Activated naive CD8-positive, alpha-beta T cell treated with anti-CD3 and anti-CD28 coated beads, Interleukin-2, amount 10 ng/mL, durations not matched to agents 7 days and 5 days (primary cell): ENCODE results near the gene NUP98. TPM values are rescaled to one million over a fixed set of nuclear protein-coding genes. Genes with fewer than 3 reads are reported as not detected.
A peak's percentile ranks its signal among the peaks of the same experiment; 100 is the strongest.

Experiments used
- ATAC-seq: fragments of 150-1000 bp; cut with Tn5 transposase; one replicate; pipeline ENCODE4 v1.10.0; 2021; ENCODE audit warnings: low read depth, moderate library complexity
- POLR2A ChIA-PET: fragments of 350-600 bp; sonication (Branson Sonifier 250); formaldehyde crosslinking; loops from one replicate; lab custom pipeline; 2021; ENCODE audit warnings: antibody characterized with exemption; lab: Charles Lee
- DNase-seq: peaks from one replicate; pipeline ENCODE4 v3.0.0; 2021
- H3K27ac Mint-ChIP-seq: one replicate; pipeline ENCODE4 v1.8.0; 2022; ENCODE audit warnings: mild to moderate bottlenecking, mixed read lengths
- H3K27me3 Mint-ChIP-seq: one replicate; pipeline ENCODE4 v1.8.0; 2022; ENCODE audit warnings: mild to moderate bottlenecking, moderate library complexity, mixed read lengths
- H3K36me3 Mint-ChIP-seq: one replicate; pipeline ENCODE4 v1.8.0; 2021; ENCODE audit warnings: mild to moderate bottlenecking, mixed read lengths
- H3K4me1 Mint-ChIP-seq: one replicate; pipeline ENCODE4 v1.8.0; 2021; ENCODE audit warnings: mixed read lengths
- H3K4me3 Mint-ChIP-seq: one replicate; pipeline ENCODE4 v1.8.0; 2022; ENCODE audit warnings: mild to moderate bottlenecking, moderate library complexity, mixed read lengths
- H3K9me3 Mint-ChIP-seq: one replicate; pipeline ENCODE4 v1.8.0; 2021; ENCODE audit warnings: mixed read lengths
- total RNA-seq, 2 experiments: library from RNA; stranded (reverse); gene quantifications; one replicate each; pipeline ENCODE4 v1.2.3, GENCODE V29; 2021

NUP98 gene
- total RNA-seq, 2 experiments from 2014 or later = 91.4 to 96.7 TPM

- no peaks in the 10 kb centered on the region for H3K27me3 Mint-ChIP-seq
- no peaks in the 10 kb centered on the region for H3K4me1 Mint-ChIP-seq
- DNase-seq (no peak), ATAC-seq (no peak)
- POLR2A ChIA-PET = no interaction called here
- no peak overlapping the region for H3K27ac Mint-ChIP-seq
- peaks cover 27% of the 10 kb centered on the region for H3K36me3 Mint-ChIP-seq
- no peak overlapping the region for H3K4me3 Mint-ChIP-seq
- H3K9me3 Mint-ChIP-seq = no peaks in the 10 kb centered on the region
Observed at GRCh38 chr11:3737386-3737933, 59.9 kb downstream of the NUP98 start.

- Mint-ChIP-seq H3K4me3 (no peak overlapping the region), H3K9me3 (no peaks in the 10 kb centered on the region), H3K27ac (no peak overlapping the region), H3K4me1 (no peaks in the 10 kb centered on the region), H3K36me3 (peaks cover 28% of the 10 kb centered on the region), H3K27me3 (no peaks in the 10 kb centered on the region)
- POLR2A ChIA-PET = no interaction called here
- ATAC-seq = no peak
- no peak for DNase-seq
Observed at GRCh38 chr11:3736816-3737215, 60.5 kb downstream of the NUP98 start.

GRCh38 chr11:3735827-3736226 lies 61.5 kb downstream of the NUP98 start:
- POLR2A ChIA-PET = no interaction called here
- H3K36me3 Mint-ChIP-seq = peaks cover 24% of the 10 kb centered on the region
- H3K4me1 Mint-ChIP-seq = no peaks in the 10 kb centered on the region
- ATAC-seq (no peak), DNase-seq (no peak)
- no peaks in the 10 kb centered on the region for H3K9me3 Mint-ChIP-seq
- H3K27ac Mint-ChIP-seq = no peak overlapping the region
- H3K27me3 Mint-ChIP-seq = no peaks in the 10 kb centered on the region
- no peak overlapping the region for H3K4me3 Mint-ChIP-seq

- POLR2A ChIA-PET = no interaction called here
Observed at GRCh38 chr11:3732671-3733436, 64.5 kb downstream of the NUP98 start.

GRCh38 chr11:3723014-3723708 lies 74.2 kb downstream of the NUP98 start:
- POLR2A ChIA-PET = no interaction called here

More at GRCh38 chr11:3732671-3733436, 64.5 kb downstream of the NUP98 start:
- Mint-ChIP-seq H3K4me3 (no peak overlapping the region), H3K36me3 (peaks cover 33% of the 10 kb centered on the region), H3K27ac (no peak overlapping the region), H3K9me3 (no peaks in the 10 kb centered on the region), H3K4me1 (peaks cover 2% of the 10 kb centered on the region), H3K27me3 (no peaks in the 10 kb centered on the region)
- no peak for ATAC-seq
- DNase-seq = no peak

GRCh38 chr11:3722100-3722499 lies 75.3 kb downstream of the NUP98 start:
- Mint-ChIP-seq H3K4me3 (no peak overlapping the region), H3K9me3 (no peaks in the 10 kb centered on the region), H3K27me3 (no peaks in the 10 kb centered on the region), H3K4me1 (no peaks in the 10 kb centered on the region), H3K36me3 (peaks cover 45% of the 10 kb centered on the region), H3K27ac (no peak overlapping the region)
- ATAC-seq (no peak), DNase-seq (no peak)
- POLR2A ChIA-PET = no interaction called here

More at GRCh38 chr11:3723014-3723708, 74.2 kb downstream of the NUP98 start:
- Mint-ChIP-seq H3K9me3 (no peaks in the 10 kb centered on the region), H3K4me3 (no peak overlapping the region), H3K4me1 (no peaks in the 10 kb centered on the region), H3K36me3 (peaks cover 42% of the 10 kb centered on the region), H3K27me3 (no peaks in the 10 kb centered on the region), H3K27ac (no peak overlapping the region)
- ATAC-seq (no peak), DNase-seq (no peak)

GRCh38 chr11:3720997-3721396 lies 76.4 kb downstream of the NUP98 start:
- Mint-ChIP-seq H3K36me3 (peaks cover 43% of the 10 kb centered on the region), H3K4me1 (no peaks in the 10 kb centered on the region), H3K27ac (peak overlapping the region; percentile 30), H3K9me3 (no peaks in the 10 kb centered on the region), H3K27me3 (no peaks in the 10 kb centered on the region), H3K4me3 (no peak overlapping the region)
- DNase-seq = no peak
- no peak for ATAC-seq
- POLR2A ChIA-PET = no interaction called here

GRCh38 chr11:3712274-3712673 lies 85.1 kb downstream of the NUP98 start:
- no peaks in the 10 kb centered on the region for H3K9me3 Mint-ChIP-seq
- no peak for DNase-seq
- POLR2A ChIA-PET = interaction anchor here (0.6 kb wide), 1 partner anchor 28 kb away, joined by 3 read pairs; no protein-coding TSS in a partner anchor
- H3K27me3 Mint-ChIP-seq = no peaks in the 10 kb centered on the region
- peaks cover 44% of the 10 kb centered on the region for H3K36me3 Mint-ChIP-seq
- no peak overlapping the region for H3K27ac Mint-ChIP-seq
- no peak for ATAC-seq
- no peak overlapping the region for H3K4me3 Mint-ChIP-seq
- peaks cover 2% of the 10 kb centered on the region for H3K4me1 Mint-ChIP-seq

GRCh38 chr11:3710485-3711259 lies 86.7 kb downstream of the NUP98 start:
- DNase-seq (no peak), ATAC-seq (no peak)
- Mint-ChIP-seq H3K27ac (no peak overlapping the region), H3K4me1 (peaks cover 2% of the 10 kb centered on the region), H3K36me3 (peaks cover 44% of the 10 kb centered on the region), H3K9me3 (no peaks in the 10 kb centered on the region), H3K4me3 (no peak overlapping the region), H3K27me3 (no peaks in the 10 kb centered on the region)
- POLR2A ChIA-PET = interaction anchor here (0.6 kb wide), 1 partner anchor 65 kb away, joined by 3 read pairs; no protein-coding TSS in a partner anchor

GRCh38 chr11:3709977-3710376 lies 87.4 kb downstream of the NUP98 start:
- DNase-seq (no peak), ATAC-seq (no peak)
- Mint-ChIP-seq H3K4me3 (no peak overlapping the region), H3K27ac (no peak overlapping the region), H3K36me3 (peaks cover 46% of the 10 kb centered on the region), H3K4me1 (peaks cover 2% of the 10 kb centered on the region), H3K27me3 (no peaks in the 10 kb centered on the region), H3K9me3 (no peaks in the 10 kb centered on the region)
- POLR2A ChIA-PET = no interaction called here

- POLR2A ChIA-PET = no interaction called here
- Mint-ChIP-seq H3K4me3 (no peak overlapping the region), H3K27me3 (no peaks in the 10 kb centered on the region), H3K9me3 (no peaks in the 10 kb centered on the region), H3K36me3 (peaks cover 43% of the 10 kb centered on the region), H3K27ac (no peak overlapping the region), H3K4me1 (peaks cover 2% of the 10 kb centered on the region)
- no peak for ATAC-seq
- DNase-seq = no peak
Observed at GRCh38 chr11:3707176-3707575, 90.2 kb downstream of the NUP98 start.

- no peak overlapping the region for H3K4me3 Mint-ChIP-seq
- ATAC-seq = no peak
- peaks cover 2% of the 10 kb centered on the region for H3K4me1 Mint-ChIP-seq
- H3K36me3 Mint-ChIP-seq = peaks cover 36% of the 10 kb centered on the region
- H3K9me3 Mint-ChIP-seq = no peaks in the 10 kb centered on the region
- DNase-seq = no peak
- no peak overlapping the region for H3K27ac Mint-ChIP-seq
- no peaks in the 10 kb centered on the region for H3K27me3 Mint-ChIP-seq
- POLR2A ChIA-PET = no interaction called here
Observed at GRCh38 chr11:3703383-3703782, 94.0 kb downstream of the NUP98 start.

GRCh38 chr11:3700910-3701309 lies 96.4 kb downstream of the NUP98 start:
- POLR2A ChIA-PET = no interaction called here

More at GRCh38 chr11:3700910-3701309, 96.4 kb downstream of the NUP98 start:
- no peaks in the 10 kb centered on the region for H3K27me3 Mint-ChIP-seq
- ATAC-seq (no peak), DNase-seq (no peak)
- H3K9me3 Mint-ChIP-seq = no peaks in the 10 kb centered on the region
- peaks cover 30% of the 10 kb centered on the region for H3K36me3 Mint-ChIP-seq
- H3K4me1 Mint-ChIP-seq = peaks cover 2% of the 10 kb centered on the region
- H3K27ac Mint-ChIP-seq = no peak overlapping the region
- no peak overlapping the region for H3K4me3 Mint-ChIP-seq
